Right kidney (tissue), 1 donor: ENCODE measurements around the gene NFAM1.

Experiments used
- DNase-seq: peaks from one replicate; pipeline ENCODE4 v3.0.0-alpha.2; 2016

The NFAM1 gene

DNA sequence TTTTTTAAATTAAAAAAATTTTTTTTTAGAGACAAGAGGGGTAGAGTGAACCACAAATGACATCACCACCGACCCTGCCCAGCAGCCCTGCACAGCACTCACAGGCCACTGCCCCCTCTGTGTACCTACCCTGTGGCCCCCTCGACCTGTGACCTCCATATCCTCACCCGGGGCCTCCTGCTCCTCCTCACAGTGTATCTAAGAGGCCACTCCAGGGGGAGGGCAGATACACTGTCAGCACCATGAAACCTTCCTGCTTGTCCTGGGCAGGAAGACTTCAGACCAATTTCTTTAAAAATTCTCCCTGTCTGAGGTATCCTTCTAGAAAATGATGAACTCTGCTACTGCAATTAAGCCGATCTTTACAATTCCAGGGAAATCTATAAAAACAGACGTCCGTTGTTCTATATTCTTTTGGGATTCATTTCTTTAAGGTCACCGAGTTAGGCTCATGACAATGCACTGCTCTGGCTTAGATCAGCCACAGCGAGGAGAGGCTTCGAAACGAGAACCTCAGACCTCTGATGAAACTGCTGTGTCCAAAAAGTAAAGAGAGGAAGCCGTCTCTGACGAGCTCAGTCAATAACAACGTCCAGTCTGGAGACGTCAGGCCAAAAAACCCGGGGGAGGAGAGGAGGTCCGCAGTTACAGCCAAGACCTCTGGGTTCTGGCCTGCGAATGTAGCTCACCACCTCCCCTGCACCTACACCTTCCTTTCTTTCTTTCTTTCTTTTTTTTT, 17.5 kb downstream of the NFAM1 start:
- no peak for DNase-seq

DNA sequence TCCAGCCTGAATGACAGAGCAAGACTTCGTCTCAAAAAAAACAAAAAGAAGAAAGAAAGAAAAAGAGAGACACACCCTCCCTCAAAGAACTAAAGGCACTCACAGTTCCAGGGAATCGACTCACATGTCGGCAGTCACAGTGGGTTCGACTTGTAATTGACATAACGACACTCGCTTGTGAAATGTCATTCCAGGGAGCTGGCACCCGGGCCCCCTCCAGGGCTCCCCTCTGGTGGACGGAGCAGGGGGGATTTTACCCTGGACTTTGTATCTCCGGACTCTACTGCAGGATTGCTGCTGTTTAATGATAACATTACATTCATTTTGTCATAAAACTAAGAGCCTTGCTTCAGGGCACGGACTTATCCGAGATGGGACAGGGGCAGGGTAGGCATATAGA, 18.2 kb downstream of the NFAM1 start:
- DNase-seq = no peak

DNA sequence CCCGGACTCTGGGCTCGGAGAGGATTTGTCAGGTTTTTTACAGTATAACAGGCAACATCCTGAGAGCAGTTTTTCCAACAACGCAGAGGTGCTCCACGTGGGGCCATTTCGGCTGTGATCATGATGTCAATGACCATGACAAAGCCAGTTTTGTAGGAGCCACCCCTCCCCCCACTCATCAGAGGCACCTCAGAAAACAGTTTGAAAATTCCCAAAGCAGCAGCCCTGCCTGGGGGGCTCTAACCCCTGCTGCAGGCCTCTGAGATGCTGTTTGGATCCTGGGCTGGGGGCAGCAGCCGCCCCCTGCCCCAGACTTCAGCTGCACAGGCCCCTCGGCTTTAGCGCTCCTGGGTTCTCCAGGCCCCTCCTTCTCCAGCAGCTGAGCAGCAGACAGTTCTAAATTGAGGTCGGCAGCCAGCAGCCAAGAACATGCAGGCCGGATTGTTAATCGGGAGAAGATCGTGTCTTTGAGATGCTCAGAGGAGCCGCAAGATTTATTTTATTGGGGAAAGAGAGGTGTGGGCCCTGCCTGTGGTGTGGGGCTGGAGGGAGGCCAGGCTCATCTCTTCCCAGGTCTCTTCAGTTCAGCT, 19.4 kb downstream of the NFAM1 start:
- no peak for DNase-seq

DNA sequence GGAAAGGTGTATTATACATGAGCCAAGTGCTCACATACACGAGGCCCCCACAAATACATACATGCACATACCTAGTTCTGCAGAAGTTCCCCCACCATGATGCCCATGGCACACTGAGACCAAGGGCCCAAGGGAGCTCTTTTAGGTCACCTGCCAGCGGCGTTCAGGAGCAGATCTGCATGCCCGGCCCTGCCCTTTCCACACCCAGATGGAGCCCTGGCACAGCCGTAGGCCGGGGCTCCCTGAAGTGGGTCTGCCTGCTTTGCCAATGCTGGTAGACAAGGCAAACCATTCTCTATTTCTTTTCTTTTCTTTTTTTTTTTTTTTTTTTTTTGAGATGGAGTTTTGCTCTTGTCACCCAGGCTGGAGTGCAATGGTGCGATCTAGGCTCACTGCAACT, 21.5 kb downstream of the NFAM1 start:
- DNase-seq = no peak

- no peak for DNase-seq
Observed at GRCh38 chr22:42408810-42409529, 23.2 kb downstream of the NFAM1 start.

- no peak for DNase-seq
Observed at GRCh38 chr22:42408276-42408675, 23.9 kb downstream of the NFAM1 start.

DNA sequence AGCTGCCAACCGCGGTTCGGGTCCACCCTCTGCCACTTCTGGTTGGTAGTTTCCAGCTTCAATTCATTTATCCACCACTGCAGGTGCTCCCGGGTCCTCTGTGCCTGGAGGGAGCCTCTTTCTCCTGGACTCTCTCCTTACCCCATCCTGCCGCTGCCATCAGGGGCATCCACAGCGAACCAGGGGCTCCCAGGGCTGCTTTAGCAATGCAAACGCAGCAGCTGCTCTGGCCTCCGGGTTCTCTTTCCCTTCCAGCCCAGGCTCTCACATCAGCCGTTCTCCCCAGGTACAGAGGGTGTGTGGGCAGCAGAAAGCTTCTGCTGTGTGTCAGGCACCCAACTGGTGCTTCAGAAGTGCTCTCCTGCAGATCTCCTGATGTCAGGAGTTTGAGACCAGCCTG, 27.9 kb downstream of the NFAM1 start:
- no peak for DNase-seq

GRCh38 chr22:42401535-42402334, 30.5 kb downstream of the NFAM1 start:
- no peak for DNase-seq

DNA sequence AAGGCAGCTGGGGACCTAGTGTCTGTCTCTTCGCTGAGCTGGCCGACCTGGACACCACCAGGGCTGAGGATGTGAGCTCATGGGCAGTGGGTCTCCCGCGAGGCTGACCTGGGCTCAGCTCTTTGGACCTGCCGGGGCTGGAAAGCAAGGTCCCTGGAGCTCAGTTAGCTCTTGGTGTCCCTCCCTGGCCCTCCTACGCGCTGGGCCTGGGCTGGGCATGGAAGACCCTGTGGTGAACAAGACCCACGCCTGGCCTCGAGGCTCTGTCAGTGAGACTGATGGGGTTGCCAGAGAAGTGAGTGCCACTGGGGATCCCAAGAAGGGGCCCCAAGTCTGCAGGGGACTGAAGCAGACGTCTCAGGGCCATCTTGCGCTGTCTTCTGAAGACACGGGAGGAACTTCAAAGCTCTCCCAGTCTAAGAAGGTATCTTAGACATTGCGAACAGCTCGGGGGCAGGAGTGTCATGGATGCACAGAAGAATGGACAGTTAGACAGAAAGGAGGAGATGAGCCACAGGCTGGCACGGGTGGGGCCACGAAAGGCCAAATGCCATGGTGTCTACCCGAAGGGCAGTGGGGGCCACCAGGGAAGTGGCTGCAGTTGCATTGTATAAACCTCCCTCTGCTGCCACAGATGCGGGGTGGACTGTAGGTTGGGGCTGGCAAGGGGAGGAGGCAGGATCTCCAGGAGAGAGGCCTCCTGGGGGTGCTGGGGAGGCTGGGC, 31.2 kb downstream of the NFAM1 start:
- DNase-seq = no peak

- peak; percentile 61 for DNase-seq
Observed at GRCh38 chr22:42399315-42400271, 32.6 kb downstream of the NFAM1 start.

GRCh38 chr22:42397332-42398249, 34.6 kb downstream of the NFAM1 start:
- DNase-seq = no peak

GRCh38 chr22:42396621-42397331, 35.4 kb downstream of the NFAM1 start:
- peak; percentile 52 for DNase-seq

DNA sequence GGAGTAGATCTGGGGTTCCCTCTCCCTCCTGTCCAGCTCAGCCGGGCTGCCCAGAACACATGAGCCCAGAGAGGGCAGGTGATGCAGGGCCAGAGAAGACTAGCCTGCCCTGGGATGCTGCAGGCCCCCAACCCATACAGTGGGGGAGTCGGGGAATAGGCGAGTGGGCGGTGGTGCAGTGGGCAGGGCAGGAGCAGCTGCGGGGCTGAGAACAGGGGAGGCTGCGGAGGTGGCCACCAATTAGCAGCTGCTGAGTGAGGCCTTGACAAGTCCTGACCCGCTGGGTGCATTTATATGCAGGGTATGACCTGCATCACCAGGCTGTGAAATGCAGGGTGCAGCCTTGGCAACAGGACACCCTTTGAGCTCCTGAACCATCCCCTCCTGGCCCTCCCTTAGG, 43.1 kb downstream of the NFAM1 start:
- no peak for DNase-seq

- DNase-seq = no peak
Observed at GRCh38 chr22:42388130-42388797, 43.9 kb downstream of the NFAM1 start.

GRCh38 chr22:42387631-42388030, 44.6 kb downstream of the NFAM1 start:
- no peak for DNase-seq

- DNase-seq = no peak
Observed at GRCh38 chr22:42385696-42386095, 46.5 kb downstream of the NFAM1 start.

DNA sequence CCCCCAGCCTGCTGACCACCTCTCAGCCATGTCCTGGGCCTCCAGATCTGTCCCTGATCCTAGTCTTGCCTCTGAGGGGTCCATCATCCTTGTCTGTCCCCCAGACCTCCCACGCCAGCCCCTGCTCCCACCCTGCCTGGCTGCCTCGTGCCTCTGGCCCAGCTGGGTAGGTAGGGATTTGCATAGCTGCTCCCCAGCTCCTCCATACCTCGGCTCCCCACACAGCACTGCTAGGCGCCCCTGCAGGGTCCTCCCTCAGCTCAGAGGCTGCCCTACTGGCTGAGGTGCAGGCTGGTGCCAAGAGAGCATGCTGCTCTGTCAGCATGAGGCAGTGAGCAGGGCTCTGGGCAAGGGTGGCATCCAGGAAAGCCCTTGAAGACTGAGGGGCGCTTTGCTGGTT, 47.7 kb downstream of the NFAM1 start:
- DNase-seq = no peak

- DNase-seq = no peak
Observed at GRCh38 chr22:42383851-42384417, 48.3 kb downstream of the NFAM1 start.
